A549 treated with AZD9567 at 1 μM for 4 hours (cell line): ENCODE data around the gene GORASP2. TPM values are rescaled to one million over a fixed set of nuclear protein-coding genes. Genes with fewer than 3 reads are reported as not detected.

ENCODE experiments used
- total RNA-seq: library from RNA; stranded (reverse); fragments of 200-300 nt; extraction: Qiagen RNA extraction; gene quantifications from 5 replicates; pipeline ENCODE4 v1.2.3, GENCODE V29; 2022; ENCODE audit not compliant: insufficient read depth

GORASP2 gene
- total RNA-seq, result 85.9 to 164 TPM (median 90.6 TPM) in 5 replicates

DNA sequence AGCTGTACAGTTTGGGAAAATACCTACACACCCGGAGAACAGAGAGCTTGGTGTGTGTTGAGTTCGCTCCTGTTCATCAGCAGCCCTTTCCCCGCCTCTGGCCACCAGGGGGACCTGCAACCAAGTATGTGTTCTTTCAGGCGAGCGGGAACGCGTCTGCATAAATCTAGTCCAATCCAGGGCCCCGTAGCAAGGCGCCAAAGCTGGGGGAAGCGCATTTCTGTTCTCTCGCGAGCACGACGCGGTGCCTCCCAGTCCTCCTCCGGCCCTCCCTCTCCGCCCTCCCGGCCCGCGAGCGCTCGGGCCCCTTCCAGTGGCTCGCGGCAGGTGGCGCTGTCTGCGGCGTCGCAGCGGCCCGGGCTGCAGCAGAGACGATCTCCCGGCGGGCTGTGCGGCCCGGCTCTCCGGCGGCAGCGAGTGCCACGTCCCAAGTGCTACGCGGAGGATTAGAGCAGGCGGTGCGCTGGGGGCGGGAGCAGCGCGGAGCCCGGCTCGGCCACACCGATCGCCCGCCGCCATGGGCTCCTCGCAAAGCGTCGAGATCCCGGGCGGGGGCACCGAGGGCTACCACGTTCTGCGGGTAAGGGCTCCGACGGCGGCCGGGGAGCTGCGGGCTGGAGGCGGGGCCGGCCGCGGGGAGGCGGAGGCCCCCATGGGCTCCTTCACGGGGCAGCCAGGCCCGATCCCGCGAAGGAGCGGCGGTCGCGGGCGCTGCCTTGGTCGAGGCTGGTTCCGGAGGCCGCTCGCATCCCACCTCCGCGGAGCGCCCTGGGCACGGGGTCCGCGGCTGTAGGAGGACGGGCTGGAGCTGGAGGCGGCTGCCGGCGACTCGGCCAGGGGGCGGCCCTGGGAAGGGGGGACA, at the start of gene GORASP2:
Gene GORASP2 (plus strand): TSS at position 430 of the 862 bp plus-strand sequence. CDS start 88 bp downstream, at position 518.

Other genes starting within 250 kb of the GORASP2 start
- 0.03 to 0.25 TPM in 2 of 5 replicates, not detected in the others for gene SP5, start 213.9 kb upstream of the GORASP2 start, total RNA-seq
- not detected in 5 replicates for gene ERICH2, start 158.9 kb upstream of the GORASP2 start, total RNA-seq
- gene GAD1, start 112.4 kb upstream of the GORASP2 start, total RNA-seq, result 0.35 to 0.53 TPM (median 0.43 TPM) in 4 of 5 replicates, not detected in the other
- 17.8 to 22.0 TPM (median 20.7 TPM) in 5 replicates for gene TLK1, start 231.6 kb downstream of the GORASP2 start, total RNA-seq